Trophoblast cell (in vitro differentiated cells and primary cell): ENCODE data around the gene STAC3.
"Not testable (repeated sequence)": the region's sequence is repeated elsewhere in the genome, so short reads cannot be mapped to it uniquely, and the experiment has no call there.

Experiments
- DNase-seq, 2 donors: peaks; one replicate each; pipeline ENCODE4 v3.0.0-alpha.2; 2016
- H2AFZ ChIP-seq: 2 replicates; pipeline ENCODE4 v1.6.1; 2013; ENCODE audit warnings: low read length, moderate library complexity, mild to moderate bottlenecking; ENCODE audit not compliant: insufficient read depth, poor library complexity
- H2AK5ac ChIP-seq: 2 replicates; pipeline ENCODE4 v1.6.1; 2013; ENCODE audit warnings: mild to moderate bottlenecking, low read length
- H2BK120ac ChIP-seq: 2 replicates; pipeline ENCODE4 v1.6.1; 2013; ENCODE audit warnings: low read length, mild to moderate bottlenecking, moderate library complexity; ENCODE audit not compliant: insufficient read depth, poor library complexity
- H2BK12ac ChIP-seq: 2 replicates; pipeline ENCODE4 v1.6.1; 2013; ENCODE audit warnings: mild to moderate bottlenecking, low read length, moderate library complexity
- H2BK5ac ChIP-seq: 2 replicates; pipeline ENCODE4 v1.6.1; 2013; ENCODE audit warnings: low read length, low read depth, moderate library complexity, mild to moderate bottlenecking; ENCODE audit not compliant: poor library complexity
- H3K14ac ChIP-seq: 2 replicates; pipeline ENCODE4 v1.6.1; 2013; ENCODE audit warnings: mild to moderate bottlenecking, low read length
- H3K18ac ChIP-seq: 2 replicates; pipeline ENCODE4 v1.6.1; 2013; ENCODE audit warnings: mild to moderate bottlenecking, low read length
- H3K23ac ChIP-seq: 2 replicates; pipeline ENCODE4 v1.6.1; 2013; ENCODE audit warnings: low read length
- H3K27ac ChIP-seq: 2 replicates; pipeline ENCODE4 v1.5.1; 2013; ENCODE audit warnings: low read depth, mild to moderate bottlenecking, inconsistent platforms, low read length, moderate library complexity
- H3K27me3 ChIP-seq: 2 replicates; pipeline ENCODE4 v1.6.1; 2013; ENCODE audit warnings: inconsistent platforms, mild to moderate bottlenecking, low read length, moderate library complexity; ENCODE audit not compliant: insufficient read depth
- H3K36me3 ChIP-seq, 2 experiments: 1 replicate in 1 of 2; 2 replicates in 1 of 2; pipeline ENCODE4 v1.6.1; 2013; ENCODE audit warnings: low read length in 2 of 2, mild to moderate bottlenecking in 2 of 2, moderate library complexity in 1 of 2; ENCODE audit not compliant: insufficient read depth in 2 of 2, control insufficient read depth in 1 of 2
- H3K4ac ChIP-seq: 2 replicates; pipeline ENCODE4 v1.6.1; 2013; ENCODE audit warnings: low read depth, mild to moderate bottlenecking, low read length, moderate library complexity
- H3K4me1 ChIP-seq, 2 experiments: 1 replicate in 1 of 2; 2 replicates in 1 of 2; pipeline ENCODE4 v1.6.1; 2013; ENCODE audit warnings: low read length in 2 of 2, mild to moderate bottlenecking in 2 of 2, moderate library complexity in 1 of 2; ENCODE audit not compliant: insufficient read depth in 2 of 2, control insufficient read depth in 1 of 2
- H3K4me2 ChIP-seq: 2 replicates; pipeline ENCODE4 v1.6.1; 2013; ENCODE audit warnings: inconsistent platforms, mild to moderate bottlenecking, low read length, moderate library complexity
- H3K4me3 ChIP-seq: 2 replicates; pipeline ENCODE4 v1.5.1; 2013; ENCODE audit warnings: mild to moderate bottlenecking, low read depth, low read length, inconsistent platforms
- H3K79me1 ChIP-seq: one replicate; pipeline ENCODE4 v1.6.1; 2013; ENCODE audit warnings: low read length
- H3K79me2 ChIP-seq: 2 replicates; pipeline ENCODE4 v1.6.1; 2013; ENCODE audit warnings: low read length, mild to moderate bottlenecking; ENCODE audit not compliant: control insufficient read depth, insufficient read depth, poor library complexity
- H3K9ac ChIP-seq: 2 replicates; pipeline ENCODE4 v1.6.1; 2013; ENCODE audit warnings: mild to moderate bottlenecking, low read length
- H3K9me3 ChIP-seq: 2 replicates; pipeline ENCODE4 v1.6.1; 2013; ENCODE audit warnings: low read depth, mild to moderate bottlenecking, control low read depth, inconsistent platforms, low read length; ENCODE audit not compliant: insufficient read depth
- H4K12ac ChIP-seq: 2 replicates; pipeline ENCODE4 v1.6.1; 2013; ENCODE audit warnings: low read depth, mild to moderate bottlenecking, low read length, moderate library complexity
- H4K8ac ChIP-seq: 2 replicates; pipeline ENCODE4 v1.6.1; 2013; ENCODE audit warnings: low read depth, mild to moderate bottlenecking, low read length, moderate library complexity
- H4K91ac ChIP-seq: one replicate; pipeline ENCODE4 v1.6.1; 2013; ENCODE audit warnings: low read depth, mild to moderate bottlenecking, low read length, moderate library complexity
- WGBS: extraction: QIAGEN DNeasy Blood & Tissue Kit; methylation state at CpG from one replicate; pipeline ENCODE4 v1.1.7; 2013; ENCODE audit warnings: missing lambda C conversion rate; ENCODE audit not compliant: insufficient read length, insufficient coverage; ENCODE audit errors: extremely low coverage; 5-methylcytosine and 5-hydroxymethylcytosine counted together

STAC3 gene

DNA sequence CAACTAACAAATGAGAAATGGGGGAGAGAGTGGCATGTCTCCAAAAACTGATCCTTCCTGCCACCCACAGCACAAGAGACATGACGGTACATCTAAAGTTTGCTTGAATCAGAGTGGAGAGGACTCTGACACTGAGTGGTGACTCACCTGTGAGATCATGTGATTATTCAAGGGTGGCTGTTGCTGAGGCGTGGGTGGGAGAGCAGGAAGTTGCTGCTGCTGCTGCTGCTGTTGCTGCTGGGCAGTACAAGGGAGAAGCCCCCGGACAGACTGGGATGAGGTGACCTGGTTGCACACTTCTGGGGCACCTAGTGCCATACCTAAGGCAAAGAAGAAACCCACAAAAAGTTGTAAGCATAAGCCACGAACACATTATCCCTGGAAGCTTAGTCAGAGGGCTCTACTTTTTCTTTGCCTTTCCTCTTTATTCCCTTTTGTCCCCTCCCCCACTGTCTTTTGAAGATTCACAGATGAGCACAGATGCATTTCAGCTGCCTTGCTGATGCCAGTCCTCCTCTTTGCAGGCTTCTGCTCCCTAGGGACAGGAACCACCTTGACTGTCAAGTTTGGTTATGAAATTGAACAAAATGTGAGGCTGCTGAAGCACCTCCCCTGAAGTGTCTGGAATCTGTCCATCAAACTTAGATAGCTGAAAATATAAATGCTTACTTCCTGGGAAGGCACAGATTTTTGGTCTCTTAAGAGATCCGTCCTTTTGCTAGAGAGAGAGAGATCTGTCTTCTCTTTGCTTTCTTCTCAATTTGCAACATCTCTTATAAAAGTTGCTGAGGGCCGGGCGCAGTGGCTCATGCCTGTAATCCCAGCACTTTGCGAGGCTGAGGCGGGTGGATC is 29.4 kb upstream of the STAC3 start:
- peak overlapping the region; percentile 49 for H3K4me2 ChIP-seq
- H3K79me2 ChIP-seq, result no peaks in the 10 kb centered on the region
- H3K4me3 ChIP-seq, result no peak overlapping the region
- no peak overlapping the region for H3K4ac ChIP-seq
- WGBS, result no CpG with 5 or more reads among the region's 9 CpGs
- H3K27ac ChIP-seq, result peak overlapping the region; percentile 78
- no peaks in the 10 kb centered on the region for H3K27me3 ChIP-seq
- no peak overlapping the region for H4K12ac ChIP-seq
- H2BK12ac ChIP-seq, result no peak overlapping the region
- no peak overlapping the region for H3K18ac ChIP-seq
- H2AFZ ChIP-seq, result no peak overlapping the region
- H2AK5ac ChIP-seq, result no peak overlapping the region
- H2BK120ac ChIP-seq, result peak overlapping the region; percentile 25
- H3K9me3 ChIP-seq, result no peaks in the 10 kb centered on the region
- no peak overlapping the region for H4K91ac ChIP-seq
- H3K79me1 ChIP-seq, result peaks cover 4% of the 10 kb centered on the region
- H3K9ac ChIP-seq, result no peak overlapping the region
- H3K4me1 ChIP-seq, result peaks cover 6 to 8% of the 10 kb centered on the region in 2 experiments
- DNase-seq, result peak; percentile 50 to 73
- no peak overlapping the region for H3K23ac ChIP-seq
- peak overlapping the region; percentile 34 for H4K8ac ChIP-seq
- peak overlapping the region; percentile 44 for H2BK5ac ChIP-seq
- H3K36me3 ChIP-seq, result peaks cover 8 to 9% of the 10 kb centered on the region in 2 experiments
- no peak overlapping the region for H3K14ac ChIP-seq

DNA sequence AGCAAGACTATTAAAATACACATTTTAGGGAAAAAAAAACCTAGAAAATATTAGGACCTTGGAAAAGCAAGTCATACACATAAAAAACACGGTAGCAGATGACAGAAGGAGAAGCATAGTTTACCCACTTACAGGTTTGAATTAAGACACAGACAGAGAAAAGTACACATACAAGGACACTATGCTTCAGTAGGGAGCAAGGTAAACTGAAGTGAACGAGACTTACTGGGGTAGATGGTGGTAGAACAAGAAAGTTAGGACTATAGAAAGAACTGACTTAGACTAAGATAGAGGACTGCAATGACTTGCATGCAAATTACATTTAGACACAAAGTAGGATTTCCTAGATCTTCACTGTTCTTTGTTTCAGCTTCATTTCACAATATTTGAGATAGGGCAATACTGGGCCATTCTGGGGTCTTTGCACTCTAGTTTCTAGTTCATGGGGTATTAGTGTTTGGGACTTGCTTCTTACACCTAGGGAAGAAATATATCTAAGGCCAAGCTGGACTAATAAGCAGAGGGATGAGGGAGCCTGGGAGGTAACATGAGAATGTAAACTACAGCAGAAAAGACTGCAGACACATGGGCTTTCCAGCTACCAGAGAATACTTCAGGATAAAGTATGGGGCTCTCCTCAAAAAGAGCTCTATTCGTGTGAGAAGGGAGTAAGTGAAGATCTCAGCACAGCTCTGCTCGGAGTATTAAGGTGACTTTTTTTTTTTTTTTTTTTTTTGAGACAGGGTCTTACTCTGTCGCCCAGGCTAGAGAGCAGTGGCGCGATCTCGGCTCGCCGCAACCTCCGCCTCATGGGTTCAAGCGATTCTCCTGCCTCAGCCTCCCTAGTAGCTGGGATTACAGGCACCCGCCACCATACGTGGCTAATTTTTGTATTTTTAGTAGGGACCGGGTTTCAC is 27.7 kb upstream of the STAC3 start:
- H3K79me1 ChIP-seq, result peaks cover 4% of the 10 kb centered on the region
- DNase-seq, result no peak
- no CpG with 5 or more reads among the region's 15 CpGs for WGBS

DNA sequence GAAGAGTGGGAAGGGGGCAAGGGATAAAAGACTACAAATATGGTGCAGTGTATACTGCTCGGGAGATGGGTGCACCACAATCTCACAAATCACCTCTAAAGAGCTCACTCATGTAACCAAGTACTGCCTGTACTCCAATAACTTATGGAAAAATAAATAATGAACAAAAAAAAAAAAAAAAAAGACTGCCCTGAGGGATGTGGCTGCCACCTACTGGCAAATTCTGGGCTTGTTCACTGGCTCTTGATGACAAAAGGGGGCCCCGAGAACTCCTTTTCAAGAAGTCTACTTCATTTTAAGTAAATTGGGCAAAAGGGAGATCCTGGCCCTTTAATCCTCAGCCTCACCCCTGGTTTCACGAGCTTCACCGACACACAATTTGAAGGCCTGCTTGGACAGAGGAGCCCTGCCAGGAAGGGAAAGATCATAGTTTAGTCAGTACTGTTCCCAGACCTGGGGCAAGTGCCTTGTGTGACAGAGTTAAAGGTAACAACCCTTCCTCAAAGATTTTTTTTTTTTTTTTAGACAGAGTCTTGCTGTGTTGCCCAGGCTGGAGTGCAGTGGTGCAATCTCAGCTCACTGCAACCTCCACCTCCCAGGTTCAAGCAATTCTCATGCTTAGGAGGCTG is 26.1 kb upstream of the STAC3 start:
- Histone ChIP-seq H3K27me3 (no peaks in the 10 kb centered on the region), H3K4me3 (no peak overlapping the region)
- WGBS, result no CpG with 5 or more reads among the region's 4 CpGs

More for the DNA sequence above, 27.7 kb upstream of the STAC3 start:
- no peak overlapping the region for H4K91ac ChIP-seq
- no peak overlapping the region for H3K4me2 ChIP-seq
- H3K9me3 ChIP-seq, result no peaks in the 10 kb centered on the region
- no peak overlapping the region for H3K18ac ChIP-seq
- no peak overlapping the region for H3K14ac ChIP-seq
- peaks cover 6 to 8% of the 10 kb centered on the region in 2 experiments for H3K4me1 ChIP-seq
- no peak overlapping the region for H4K12ac ChIP-seq
- H3K4me3 ChIP-seq, result no peak overlapping the region
- no peak overlapping the region for H3K9ac ChIP-seq
- H2BK120ac ChIP-seq, result no peak overlapping the region
- no peak overlapping the region for H2AFZ ChIP-seq
- H2AK5ac ChIP-seq, result no peak overlapping the region
- no peak overlapping the region for H3K4ac ChIP-seq
- no peak overlapping the region for H2BK12ac ChIP-seq
- H3K23ac ChIP-seq, result no peak overlapping the region
- H3K27me3 ChIP-seq, result no peaks in the 10 kb centered on the region
- H3K27ac ChIP-seq, result no peak overlapping the region
- H3K79me2 ChIP-seq, result no peaks in the 10 kb centered on the region
- peaks cover 6 to 7% of the 10 kb centered on the region in 2 experiments for H3K36me3 ChIP-seq
- no peak overlapping the region for H2BK5ac ChIP-seq
- no peak overlapping the region for H4K8ac ChIP-seq

DNA sequence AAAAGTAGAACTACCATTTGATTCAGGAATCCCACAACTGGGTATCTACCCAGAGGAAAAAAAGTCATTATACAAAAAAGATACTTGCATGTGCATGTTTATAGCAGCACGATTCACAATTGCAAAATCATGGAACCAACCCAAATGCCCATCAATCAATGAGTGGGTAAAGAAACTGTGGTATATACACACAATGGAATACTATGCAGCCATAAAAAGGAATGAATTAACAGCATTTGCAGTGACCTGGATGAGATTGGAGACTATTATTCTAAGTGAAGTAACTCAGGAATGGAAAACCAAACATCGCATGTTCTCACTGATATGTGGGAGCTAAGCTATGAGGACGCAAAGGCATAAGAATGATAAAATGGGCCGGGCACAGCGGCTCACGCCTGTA is 25.2 kb upstream of the STAC3 start:
- H3K18ac ChIP-seq, H2AFZ ChIP-seq, H3K23ac ChIP-seq, H3K79me1 ChIP-seq, H3K79me2 ChIP-seq, H2BK12ac ChIP-seq, H3K9ac ChIP-seq, H4K8ac ChIP-seq, H2BK120ac ChIP-seq, H3K4ac ChIP-seq, H4K12ac ChIP-seq, H3K4me2 ChIP-seq, H4K91ac ChIP-seq, H2BK5ac ChIP-seq, H3K27ac ChIP-seq, H3K4me1 ChIP-seq, H3K27me3 ChIP-seq, H2AK5ac ChIP-seq, DNase-seq, H3K9me3 ChIP-seq, H3K14ac ChIP-seq, H3K36me3 ChIP-seq, H3K4me3 ChIP-seq: not testable (repeated sequence)
- no CpG with 5 or more reads among the region's 6 CpGs for WGBS

More for the DNA sequence above, 26.1 kb upstream of the STAC3 start:
- no peak for DNase-seq
- Histone ChIP-seq H4K12ac (no peak overlapping the region), H3K18ac (no peak overlapping the region), H4K8ac (no peak overlapping the region), H2BK120ac (no peak overlapping the region), H3K4me2 (no peak overlapping the region), H2AFZ (no peak overlapping the region), H3K23ac (no peak overlapping the region), H3K9ac (no peak overlapping the region), H3K27ac (no peak overlapping the region), H3K14ac (no peak overlapping the region), H3K79me1 (peaks cover 4% of the 10 kb centered on the region), H3K36me3 (peaks cover 5% of the 10 kb centered on the region in 2 experiments), H4K91ac (no peak overlapping the region), H2BK5ac (no peak overlapping the region), H3K4me1 (peaks cover 6 to 8% of the 10 kb centered on the region in 2 experiments), H3K79me2 (no peaks in the 10 kb centered on the region), H2BK12ac (no peak overlapping the region), H2AK5ac (no peak overlapping the region), H3K9me3 (no peaks in the 10 kb centered on the region), H3K4ac (no peak overlapping the region)
